Activated CD8-positive, alpha-beta memory T cell treated with anti-CD3 and anti-CD28 coated beads for 48 hours (primary cell): ENCODE results near the gene PGPEP1.
"Not testable (repeated sequence)": the region's sequence is repeated elsewhere in the genome, so short reads cannot be mapped to it uniquely, and the experiment has no call there.

Source experiments
- DNase-seq, 3 experiments: peaks; one replicate each; pipeline ENCODE4 v3.0.0-alpha.2; 2020; ENCODE audit warnings: low read depth in 2 of 3, low spot score in 2 of 3

PGPEP1 gene

GRCh38 chr19:18363787-18364186, 23.4 kb downstream of the PGPEP1 start:
- DNase-seq = no peak

- not testable (repeated sequence) for DNase-seq
Observed at GRCh38 chr19:18364277-18364825, 24.0 kb downstream of the PGPEP1 start.

- no peak for DNase-seq
Observed at GRCh38 chr19:18364826-18365528, 24.6 kb downstream of the PGPEP1 start.

- DNase-seq = no peak
Observed at GRCh38 chr19:18366021-18366435, 25.6 kb downstream of the PGPEP1 start.

- no peak for DNase-seq
Observed at GRCh38 chr19:18368504-18369222, 28.3 kb downstream of the PGPEP1 start.

GRCh38 chr19:18373407-18373891, 33.1 kb downstream of the PGPEP1 start:
- no peak for DNase-seq

GRCh38 chr19:18373892-18374629, 33.7 kb downstream of the PGPEP1 start:
- peak; percentile 16 to 70 (median 42) for DNase-seq

GRCh38 chr19:18377026-18377425, 36.6 kb downstream of the PGPEP1 start:
- no peak for DNase-seq

- no peak for DNase-seq
Observed at GRCh38 chr19:18379803-18380747, 39.7 kb downstream of the PGPEP1 start.

- no peak for DNase-seq
Observed at GRCh38 chr19:18380843-18381242, 40.4 kb downstream of the PGPEP1 start.

- not testable (repeated sequence) for DNase-seq
Observed at GRCh38 chr19:18383622-18384021, 43.2 kb downstream of the PGPEP1 start.

GRCh38 chr19:18384775-18385174, 44.4 kb downstream of the PGPEP1 start:
- DNase-seq = no peak

GRCh38 chr19:18385359-18385674, 44.9 kb downstream of the PGPEP1 start:
- DNase-seq = no peak

GRCh38 chr19:18385675-18386542, 45.5 kb downstream of the PGPEP1 start, which contains the start of gene GDF15:
GDF15 (plus strand) TSS chr19:18386158; CDS start chr19:18386190, 32 bp downstream.
- DNase-seq = peak in 1 of 3 experiments; percentile 22

GRCh38 chr19:18386543-18387271, 46.3 kb downstream of the PGPEP1 start:
- DNase-seq = no peak

GRCh38 chr19:18388100-18388959, 47.9 kb downstream of the PGPEP1 start:
- peak; percentile 72 to 87 (median 86) for DNase-seq

- no peak for DNase-seq
Observed at GRCh38 chr19:18388960-18389725, 48.7 kb downstream of the PGPEP1 start.
